Measurements from ENCODE around the gene DDOST.

The DDOST gene

GRCh38 chr1:20663365-20663764 lies 2.2 kb upstream of the DDOST start:
- in situ Hi-C loops (cut with HindIII; ENCODE audit: low sequenced_read_pairs), result no loop called here

GRCh38 chr1:20662110-20662475 lies 924 bp upstream of the DDOST start:
- in situ Hi-C loops (cut with HindIII; ENCODE audit: low sequenced_read_pairs), result no loop called here

- in situ Hi-C loops (cut with HindIII; ENCODE audit: low sequenced_read_pairs), result no loop called here
Measured at GRCh38 chr1:20660847-20661206, 342 bp downstream of the DDOST start.

GRCh38 chr1:20660363-20660762 lies 806 bp downstream of the DDOST start:
- in situ Hi-C loops (cut with HindIII; ENCODE audit: low sequenced_read_pairs), result no loop called here

- in situ Hi-C loops (cut with HindIII; ENCODE audit: low sequenced_read_pairs), result no loop called here
Measured at GRCh38 chr1:20658166-20658915, 2.8 kb downstream of the DDOST start.

- in situ Hi-C loops (cut with HindIII; ENCODE audit: low sequenced_read_pairs), result no loop called here
Measured at GRCh38 chr1:20657024-20657423, 4.1 kb downstream of the DDOST start.

- in situ Hi-C loops (cut with HindIII; ENCODE audit: low sequenced_read_pairs), result no loop called here
Measured at GRCh38 chr1:20654104-20654690, 7.0 kb downstream of the DDOST start.

GRCh38 chr1:20652300-20652699 lies 8.9 kb downstream of the DDOST start:
- in situ Hi-C loops (cut with HindIII; ENCODE audit: low sequenced_read_pairs), result no loop called here

- in situ Hi-C loops (cut with HindIII; ENCODE audit: low sequenced_read_pairs), result no loop called here
Measured at GRCh38 chr1:20648946-20649345, 12.2 kb downstream of the DDOST start.

- in situ Hi-C loops (cut with HindIII; ENCODE audit: low sequenced_read_pairs), result no loop called here
Measured at GRCh38 chr1:20648438-20648837, 12.7 kb downstream of the DDOST start.

- in situ Hi-C loops (cut with HindIII; ENCODE audit: low sequenced_read_pairs), result no loop called here
Measured at GRCh38 chr1:20645414-20645813, 15.8 kb downstream of the DDOST start.

- in situ Hi-C loops (cut with HindIII; ENCODE audit: low sequenced_read_pairs), result loop anchor here (5.0 kb wide), 1 partner anchor 62 kb away; no protein-coding TSS in a partner anchor
Measured at GRCh38 chr1:20644416-20644815, 16.8 kb downstream of the DDOST start.

- in situ Hi-C loops (cut with HindIII; ENCODE audit: low sequenced_read_pairs), result loop anchor here (5.0 kb wide), 1 partner anchor 61 kb away; no protein-coding TSS in a partner anchor
Measured at GRCh38 chr1:20643080-20643479, 18.1 kb downstream of the DDOST start.

- in situ Hi-C loops (cut with HindIII; ENCODE audit: low sequenced_read_pairs), result loop anchor here (5.0 kb wide), 1 partner anchor 60 kb away; no protein-coding TSS in a partner anchor
Measured at GRCh38 chr1:20641975-20642374, 19.2 kb downstream of the DDOST start.

- in situ Hi-C loops (cut with HindIII; ENCODE audit: low sequenced_read_pairs), result loop anchor here (5.0 kb wide), 1 partner anchor 58 kb away; no protein-coding TSS in a partner anchor
Measured at GRCh38 chr1:20640183-20640597, 21.0 kb downstream of the DDOST start.

GRCh38 chr1:20636785-20637347 lies 24.3 kb downstream of the DDOST start:
- in situ Hi-C loops (cut with HindIII; ENCODE audit: low sequenced_read_pairs), result no loop called here

GRCh38 chr1:20634594-20635084 lies 26.5 kb downstream of the DDOST start:
- in situ Hi-C loops (cut with HindIII; ENCODE audit: low sequenced_read_pairs), result no loop called here

GRCh38 chr1:20634065-20634593 lies 27.0 kb downstream of the DDOST start:
- in situ Hi-C loops (cut with HindIII; ENCODE audit: low sequenced_read_pairs), result no loop called here

GRCh38 chr1:20633190-20634064 lies 27.7 kb downstream of the DDOST start, which contains the start of gene PINK1:
Gene PINK1 (plus strand): TSS chr1:20633458. CDS start chr1:20633549, 91 bp downstream.
- in situ Hi-C loops (cut with HindIII; ENCODE audit: low sequenced_read_pairs), result no loop called here

GRCh38 chr1:20632386-20632785 lies 28.8 kb downstream of the DDOST start:
- in situ Hi-C loops (cut with HindIII; ENCODE audit: low sequenced_read_pairs), result no loop called here

GRCh38 chr1:20630729-20631128 lies 30.4 kb downstream of the DDOST start:
- in situ Hi-C loops (cut with HindIII; ENCODE audit: low sequenced_read_pairs), result no loop called here
